ENCODE results near the gene HDAC10.

The HDAC10 gene

GRCh38 chr22:50200461-50201190, 50.4 kb downstream of the HDAC10 start, which contains the start of gene SELENOO:
Gene SELENOO, plus strand, starts transcription at chr22:50201011. Its CDS starts 26 bp downstream, at chr22:50201037.
- peak within 1 kb of the TSS; percentile 98 for H3K4me2 ChIP-seq (ENCODE audit: low read length, poor library complexity, severe bottlenecking)
- peaks cover 24 to 42% of the 10 kb centered on the region in 2 experiments for H3K36me3 ChIP-seq (ENCODE audit: control insufficient read depth in 1 of 2, insufficient read depth in 2 of 2, low read depth in 1 of 2, low read length in 2 of 2)
- no peaks in the 10 kb centered on the region for H3K9me3 ChIP-seq (ENCODE audit: control insufficient read depth, low read length)
- H2BK12ac ChIP-seq (ENCODE audit: low read length in 2 of 2), result peak within 1 kb of the TSS in 1 of 2 experiments; percentile 23
- peaks cover 19% of the 10 kb centered on the region for H3K4me1 ChIP-seq (ENCODE audit: control insufficient read depth, insufficient read depth, low read depth, low read length)
- peak within 1 kb of the TSS; percentile 59 to 75 for H3K14ac ChIP-seq (ENCODE audit: low read length in 2 of 2)
- peak within 1 kb of the TSS; percentile 81 for H2AFZ ChIP-seq (ENCODE audit: low read depth, low read length)
- peak within 1 kb of the TSS; percentile 88 for H4K8ac ChIP-seq (ENCODE audit: low read length)
- H2BK5ac ChIP-seq (ENCODE audit: low read depth, low read length, poor library complexity, severe bottlenecking), result no peak within 1 kb of the TSS
- peaks cover 31% of the 10 kb centered on the region for H3K79me1 ChIP-seq (replicated peaks; ENCODE audit: low read length, poor library complexity, severe bottlenecking)
- DNase-seq, result peak; percentile 87
- no peak within 1 kb of the TSS for H2AK5ac ChIP-seq (ENCODE audit: low read length, severe bottlenecking)
- H3K18ac ChIP-seq (ENCODE audit: low read depth in 1 of 2, low read length in 2 of 2), result peak within 1 kb of the TSS; percentile 65 to 66
- peak within 1 kb of the TSS; percentile 93 for H4K91ac ChIP-seq (ENCODE audit: low read length)
- H3K9ac ChIP-seq (ENCODE audit: low read length), result peak within 1 kb of the TSS; percentile 85
- 0% methylated on average over 42 of the region's 105 CpGs for WGBS
- peak within 1 kb of the TSS; percentile 88 to 93 for H3K4me3 ChIP-seq (ENCODE audit: insufficient read depth in 1 of 2, low read depth in 1 of 2, low read length in 2 of 2)
- H2BK120ac ChIP-seq (ENCODE audit: low read depth, low read length), result no peak within 1 kb of the TSS
- H3K23ac ChIP-seq (ENCODE audit: low read length in 2 of 2), result peak within 1 kb of the TSS in 1 of 2 experiments; percentile 84
- H3K27me3 ChIP-seq (ENCODE audit: control insufficient read depth in 1 of 2, insufficient read depth in 1 of 2, low read length in 2 of 2), result no peaks in the 10 kb centered on the region
- H2BK15ac ChIP-seq (ENCODE audit: low read depth, poor library complexity, severe bottlenecking), result peak within 1 kb of the TSS; percentile 64
- H3K4ac ChIP-seq (ENCODE audit: low read depth in 1 of 2, low read length in 2 of 2), result peak within 1 kb of the TSS; percentile 76 to 85
- H3K27ac ChIP-seq (ENCODE audit: low read length, poor library complexity, severe bottlenecking), result no peak within 1 kb of the TSS

- peak; percentile 48 for DNase-seq
- Histone ChIP-seq H3K79me1 (replicated peaks; ENCODE audit: low read length, poor library complexity, severe bottlenecking) (peaks cover 27% of the 10 kb centered on the region), H2BK15ac (ENCODE audit: low read depth, poor library complexity, severe bottlenecking) (no peak overlapping the region), H4K8ac (ENCODE audit: low read length) (no peak overlapping the region), H3K14ac (ENCODE audit: low read length in 2 of 2) (no peak overlapping the region), H3K4me2 (ENCODE audit: low read length, poor library complexity, severe bottlenecking) (peak overlapping the region; percentile 98), H3K27me3 (ENCODE audit: control insufficient read depth in 1 of 2, insufficient read depth in 1 of 2, low read length in 2 of 2) (no peaks in the 10 kb centered on the region), H3K36me3 (ENCODE audit: control insufficient read depth in 1 of 2, insufficient read depth in 2 of 2, low read depth in 1 of 2, low read length in 2 of 2) (peaks cover 26 to 43% of the 10 kb centered on the region in 2 experiments), H3K9me3 (ENCODE audit: control insufficient read depth, low read length) (no peaks in the 10 kb centered on the region), H2BK12ac (ENCODE audit: low read length in 2 of 2) (peak overlapping the region in 1 of 2 experiments; percentile 23), H3K23ac (ENCODE audit: low read length in 2 of 2) (peak overlapping the region in 1 of 2 experiments; percentile 74), H3K9ac (ENCODE audit: low read length) (peak overlapping the region; percentile 81), H3K4me1 (ENCODE audit: control insufficient read depth, insufficient read depth, low read depth, low read length) (peaks cover 19% of the 10 kb centered on the region), H2AK5ac (ENCODE audit: low read length, severe bottlenecking) (no peak overlapping the region), H3K18ac (ENCODE audit: low read depth in 1 of 2, low read length in 2 of 2) (peak overlapping the region in 1 of 2 experiments; percentile 61), H2BK120ac (ENCODE audit: low read depth, low read length) (no peak overlapping the region), H4K91ac (ENCODE audit: low read length) (no peak overlapping the region), H3K4me3 (ENCODE audit: insufficient read depth in 1 of 2, low read depth in 1 of 2, low read length in 2 of 2) (peak overlapping the region; percentile 78 to 81), H3K4ac (ENCODE audit: low read depth in 1 of 2, low read length in 2 of 2) (peak overlapping the region in 1 of 2 experiments; percentile 85), H2AFZ (ENCODE audit: low read depth, low read length) (no peak overlapping the region), H2BK5ac (ENCODE audit: low read depth, low read length, poor library complexity, severe bottlenecking) (no peak overlapping the region), H3K27ac (ENCODE audit: low read length, poor library complexity, severe bottlenecking) (no peak overlapping the region)
- 13% methylated on average over 21 of the region's 34 CpGs for WGBS
Observed at GRCh38 chr22:50199829-50200460, 51.1 kb downstream of the HDAC10 start.

- no peak overlapping the region for H2BK5ac ChIP-seq (ENCODE audit: low read depth, low read length, poor library complexity, severe bottlenecking)
- peak overlapping the region in 1 of 2 experiments; percentile 24 for H3K4ac ChIP-seq (ENCODE audit: low read depth in 1 of 2, low read length in 2 of 2)
- no peak overlapping the region for H2AK5ac ChIP-seq (ENCODE audit: low read length, severe bottlenecking)
- H3K27ac ChIP-seq (ENCODE audit: low read length, poor library complexity, severe bottlenecking), result no peak overlapping the region
- no peak overlapping the region for H3K14ac ChIP-seq (ENCODE audit: low read length in 2 of 2)
- H3K4me1 ChIP-seq (ENCODE audit: control insufficient read depth, insufficient read depth, low read depth, low read length), result peaks cover 21% of the 10 kb centered on the region
- no peak overlapping the region for H4K91ac ChIP-seq (ENCODE audit: low read length)
- H3K27me3 ChIP-seq (ENCODE audit: control insufficient read depth in 1 of 2, insufficient read depth in 1 of 2, low read length in 2 of 2), result no peaks in the 10 kb centered on the region
- no peak overlapping the region for H2AFZ ChIP-seq (ENCODE audit: low read depth, low read length)
- H3K9me3 ChIP-seq (ENCODE audit: control insufficient read depth, low read length), result no peaks in the 10 kb centered on the region
- H3K18ac ChIP-seq (ENCODE audit: low read depth in 1 of 2, low read length in 2 of 2), result no peak overlapping the region
- H3K79me1 ChIP-seq (replicated peaks; ENCODE audit: low read length, poor library complexity, severe bottlenecking), result peaks cover 26% of the 10 kb centered on the region
- no peak overlapping the region for H3K4me2 ChIP-seq (ENCODE audit: low read length, poor library complexity, severe bottlenecking)
- peaks cover 28 to 49% of the 10 kb centered on the region in 2 experiments for H3K36me3 ChIP-seq (ENCODE audit: control insufficient read depth in 1 of 2, insufficient read depth in 2 of 2, low read depth in 1 of 2, low read length in 2 of 2)
- H2BK12ac ChIP-seq (ENCODE audit: low read length in 2 of 2), result no peak overlapping the region
- peak overlapping the region; percentile 81 for H3K9ac ChIP-seq (ENCODE audit: low read length)
- whole genome bisulfite sequencing, result 94% methylated on average over 18 of the region's 18 CpGs
- peak overlapping the region in 1 of 2 experiments; percentile 78 for H3K4me3 ChIP-seq (ENCODE audit: insufficient read depth in 1 of 2, low read depth in 1 of 2, low read length in 2 of 2)
- H3K23ac ChIP-seq (ENCODE audit: low read length in 2 of 2), result no peak overlapping the region
- H4K8ac ChIP-seq (ENCODE audit: low read length), result no peak overlapping the region
- no peak overlapping the region for H2BK120ac ChIP-seq (ENCODE audit: low read depth, low read length)
- no peak for DNase-seq
- H2BK15ac ChIP-seq (ENCODE audit: low read depth, poor library complexity, severe bottlenecking), result no peak overlapping the region
Observed at GRCh38 chr22:50199251-50199721, 51.8 kb downstream of the HDAC10 start.

GRCh38 chr22:50198624-50199017, 52.4 kb downstream of the HDAC10 start:
- Histone ChIP-seq H2BK120ac (ENCODE audit: low read depth, low read length) (no peak overlapping the region), H2BK5ac (ENCODE audit: low read depth, low read length, poor library complexity, severe bottlenecking) (no peak overlapping the region), H3K14ac (ENCODE audit: low read length in 2 of 2) (no peak overlapping the region), H3K4ac (ENCODE audit: low read depth in 1 of 2, low read length in 2 of 2) (no peak overlapping the region), H3K9me3 (ENCODE audit: control insufficient read depth, low read length) (no peaks in the 10 kb centered on the region), H3K4me2 (ENCODE audit: low read length, poor library complexity, severe bottlenecking) (no peak overlapping the region), H3K27me3 (ENCODE audit: control insufficient read depth in 1 of 2, insufficient read depth in 1 of 2, low read length in 2 of 2) (no peaks in the 10 kb centered on the region), H2BK15ac (ENCODE audit: low read depth, poor library complexity, severe bottlenecking) (no peak overlapping the region), H2AK5ac (ENCODE audit: low read length, severe bottlenecking) (no peak overlapping the region), H4K8ac (ENCODE audit: low read length) (no peak overlapping the region), H3K27ac (ENCODE audit: low read length, poor library complexity, severe bottlenecking) (no peak overlapping the region), H3K36me3 (ENCODE audit: control insufficient read depth in 1 of 2, insufficient read depth in 2 of 2, low read depth in 1 of 2, low read length in 2 of 2) (peaks cover 32 to 56% of the 10 kb centered on the region in 2 experiments), H3K4me1 (ENCODE audit: control insufficient read depth, insufficient read depth, low read depth, low read length) (peaks cover 21% of the 10 kb centered on the region), H3K4me3 (ENCODE audit: insufficient read depth in 1 of 2, low read depth in 1 of 2, low read length in 2 of 2) (no peak overlapping the region), H2BK12ac (ENCODE audit: low read length in 2 of 2) (no peak overlapping the region), H3K23ac (ENCODE audit: low read length in 2 of 2) (no peak overlapping the region), H2AFZ (ENCODE audit: low read depth, low read length) (no peak overlapping the region), H4K91ac (ENCODE audit: low read length) (no peak overlapping the region), H3K9ac (ENCODE audit: low read length) (no peak overlapping the region), H3K18ac (ENCODE audit: low read depth in 1 of 2, low read length in 2 of 2) (no peak overlapping the region), H3K79me1 (replicated peaks; ENCODE audit: low read length, poor library complexity, severe bottlenecking) (peaks cover 32% of the 10 kb centered on the region)
- 98% methylated on average over 14 of the region's 16 CpGs for WGBS
- DNase-seq, result no peak
